ENCODE measurements around the gene ITPR3. TPM values are rescaled to one million over a fixed set of nuclear protein-coding genes. Genes with fewer than 3 reads are reported as not detected.

Gene ITPR3
- total RNA-seq, 2 donors from 2014 or later: 17.5 to 25.9 TPM

DNA sequence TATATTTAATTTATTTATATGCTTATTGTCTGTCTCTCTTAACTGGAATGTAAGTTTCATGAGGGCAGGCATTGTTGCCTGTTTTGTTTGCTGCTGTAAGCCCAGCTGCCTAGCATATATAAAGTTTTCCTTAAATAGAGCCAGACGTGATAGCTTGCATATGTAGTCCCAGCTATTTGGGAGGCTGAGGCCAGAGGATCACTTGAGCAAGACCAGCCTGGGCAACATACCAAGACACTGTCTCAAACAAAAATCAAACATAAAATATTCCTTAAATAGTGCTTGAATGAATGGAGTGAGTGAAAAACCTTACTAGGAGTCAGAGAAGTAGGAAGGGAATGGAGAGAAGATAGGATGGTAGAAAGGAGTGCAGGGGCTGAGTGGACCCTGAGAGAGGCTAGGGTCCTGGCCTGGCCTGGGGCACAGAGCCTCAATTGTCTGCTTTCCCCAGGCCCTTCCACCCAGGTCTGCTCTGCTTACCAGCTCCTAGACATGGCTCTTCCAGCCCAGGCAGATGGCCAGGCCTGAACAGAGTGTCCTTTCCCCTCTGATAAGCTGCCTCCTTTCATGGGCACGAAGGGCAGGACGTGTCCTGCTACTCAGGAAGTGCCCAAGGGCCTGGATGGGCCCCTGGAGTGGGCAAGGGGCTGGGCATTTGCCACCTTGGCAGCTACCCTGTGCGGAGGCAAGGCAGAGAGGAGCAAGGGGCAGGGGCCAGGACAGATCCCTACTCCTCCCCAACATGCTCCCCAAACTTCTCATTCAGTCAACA, 23.4 kb upstream of the ITPR3 start:
- 56 to 73% methylated on average over 2 to 3 of the region's 4 CpGs for WGBS, 2 donors
- Histone ChIP-seq H3K4me1 (no peaks in the 10 kb centered on the region), H3K27ac (no peak overlapping the region), H3K9me3 (no peaks in the 10 kb centered on the region), H3K27me3 (no peaks in the 10 kb centered on the region), H3K4me3 (no peak overlapping the region), H3K36me3 (replicated peaks in 1 of 2; ENCODE audit: insufficient read depth in 1 of 2, low read depth in 2 of 2) (no peaks in the 10 kb centered on the region)
- DNase-seq (no peak), ATAC-seq (no peak)
- TF ChIP-seq, protein P1, sequence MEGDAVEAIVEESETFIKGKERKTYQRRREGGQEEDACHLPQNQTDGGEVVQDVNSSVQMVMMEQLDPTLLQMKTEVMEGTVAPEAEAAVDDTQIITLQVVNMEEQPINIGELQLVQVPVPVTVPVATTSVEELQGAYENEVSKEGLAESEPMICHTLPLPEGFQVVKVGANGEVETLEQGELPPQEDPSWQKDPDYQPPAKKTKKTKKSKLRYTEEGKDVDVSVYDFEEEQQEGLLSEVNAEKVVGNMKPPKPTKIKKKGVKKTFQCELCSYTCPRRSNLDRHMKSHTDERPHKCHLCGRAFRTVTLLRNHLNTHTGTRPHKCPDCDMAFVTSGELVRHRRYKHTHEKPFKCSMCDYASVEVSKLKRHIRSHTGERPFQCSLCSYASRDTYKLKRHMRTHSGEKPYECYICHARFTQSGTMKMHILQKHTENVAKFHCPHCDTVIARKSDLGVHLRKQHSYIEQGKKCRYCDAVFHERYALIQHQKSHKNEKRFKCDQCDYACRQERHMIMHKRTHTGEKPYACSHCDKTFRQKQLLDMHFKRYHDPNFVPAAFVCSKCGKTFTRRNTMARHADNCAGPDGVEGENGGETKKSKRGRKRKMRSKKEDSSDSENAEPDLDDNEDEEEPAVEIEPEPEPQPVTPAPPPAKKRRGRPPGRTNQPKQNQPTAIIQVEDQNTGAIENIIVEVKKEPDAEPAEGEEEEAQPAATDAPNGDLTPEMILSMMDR (IDR thresholded peaks at IDR 0.05): no peak
- no peak for TF ChIP-seq POLR2A (IDR thresholded peaks at IDR 0.05)
- intact Hi-C loops (cut with DNase I): loop anchor here (5.0 kb wide), 1 partner anchor 110 kb away; no protein-coding TSS in a partner anchor

- WGBS, 2 donors: 44 to 56% methylated on average over 7 to 9 of the region's 9 CpGs
- Histone ChIP-seq H3K4me3 (no peak overlapping the region), H3K9me3 (no peaks in the 10 kb centered on the region), H3K27me3 (no peaks in the 10 kb centered on the region), H3K36me3 (replicated peaks in 1 of 2; ENCODE audit: insufficient read depth in 1 of 2, low read depth in 2 of 2) (no peaks in the 10 kb centered on the region), H3K4me1 (no peaks in the 10 kb centered on the region), H3K27ac (peak overlapping the region in 1 of 4 donors; percentile 11)
- TF ChIP-seq, protein P1 (IDR thresholded peaks at IDR 0.05): no peak
- TF ChIP-seq POLR2A (IDR thresholded peaks at IDR 0.05): no peak
- intact Hi-C loops (cut with DNase I): loop anchor here (5.0 kb wide), 1 partner anchor 108 kb away; no protein-coding TSS in a partner anchor
- DNase-seq (peak in 2 of 4 donors; percentile 27 to 53), ATAC-seq (peak; percentile 69)
Observed at GRCh38 chr6:33599413-33599938, 21.6 kb upstream of the ITPR3 start.

GRCh38 chr6:33600761-33601160, 20.4 kb upstream of the ITPR3 start:
- intact Hi-C loops (cut with DNase I): no loop called here
- Histone ChIP-seq H3K4me3 (no peak overlapping the region), H3K4me1 (no peaks in the 10 kb centered on the region), H3K36me3 (replicated peaks in 1 of 2; ENCODE audit: insufficient read depth in 1 of 2, low read depth in 2 of 2) (no peaks in the 10 kb centered on the region), H3K27me3 (no peaks in the 10 kb centered on the region), H3K9me3 (no peaks in the 10 kb centered on the region), H3K27ac (no peak overlapping the region)
- TF ChIP-seq, protein P1 (IDR thresholded peaks at IDR 0.05): no peak
- no peak for TF ChIP-seq POLR2A (IDR thresholded peaks at IDR 0.05)
- ATAC-seq: no peak
- WGBS, 2 donors: 78 to 86% methylated on average over 4 to 6 of the region's 6 CpGs
- no peak for DNase-seq

GRCh38 chr6:33602180-33602579, 18.9 kb upstream of the ITPR3 start:
- DNase-seq: no peak
- Histone ChIP-seq H3K4me3 (no peak overlapping the region), H3K27me3 (no peaks in the 10 kb centered on the region), H3K9me3 (no peaks in the 10 kb centered on the region), H3K4me1 (no peaks in the 10 kb centered on the region), H3K27ac (no peak overlapping the region), H3K36me3 (replicated peaks in 1 of 2; ENCODE audit: insufficient read depth in 1 of 2, low read depth in 2 of 2) (no peaks in the 10 kb centered on the region)
- intact Hi-C loops (cut with DNase I): no loop called here
- no peak for ATAC-seq
- TF ChIP-seq, protein P1 (IDR thresholded peaks at IDR 0.05): no peak
- TF ChIP-seq POLR2A (IDR thresholded peaks at IDR 0.05): no peak
- WGBS, 2 donors: 0 to 23% methylated on average over 2 of the region's 2 CpGs
